Osteocyte (in vitro differentiated cells): Measurements from ENCODE around the gene PRKCE. TPM values are rescaled to one million over a fixed set of nuclear protein-coding genes. Genes with fewer than 3 reads are reported as not detected.
A peak's percentile ranks its signal among the peaks of the same experiment; 100 is the strongest.

Source experiments
- DNase-seq: peaks from one replicate; pipeline ENCODE4 v3.0.0; 2021; ENCODE audit warnings: mixed read lengths; ENCODE audit not compliant: unreplicated experiment; ENCODE audit errors: extremely low spot score
- H3K27ac Mint-ChIP-seq: one replicate; pipeline ENCODE4 v1.8.0; 2021; ENCODE audit warnings: mild to moderate bottlenecking, mixed read lengths; ENCODE audit not compliant: unreplicated experiment
- H3K27me3 Mint-ChIP-seq: one replicate; pipeline ENCODE4 v1.8.0; 2021; ENCODE audit warnings: mixed read lengths; ENCODE audit not compliant: unreplicated experiment
- H3K36me3 Mint-ChIP-seq: one replicate; pipeline ENCODE4 v1.8.0; 2021; ENCODE audit warnings: mixed read lengths; ENCODE audit not compliant: unreplicated experiment
- H3K4me1 Mint-ChIP-seq: one replicate; pipeline ENCODE4 v1.8.0; 2021; ENCODE audit warnings: mixed read lengths; ENCODE audit not compliant: unreplicated experiment
- H3K4me3 Mint-ChIP-seq: one replicate; pipeline ENCODE4 v1.8.0; 2021; ENCODE audit warnings: mild to moderate bottlenecking, moderate library complexity, mixed read lengths; ENCODE audit not compliant: unreplicated experiment
- H3K9me3 Mint-ChIP-seq: one replicate; pipeline ENCODE4 v1.8.0; 2021; ENCODE audit warnings: mixed read lengths; ENCODE audit not compliant: unreplicated experiment
- total RNA-seq: library from RNA; stranded (reverse); gene quantifications from 2 replicates; pipeline ENCODE4 v1.2.1, GENCODE V29; 2021
- TF ChIP-seq, protein P1 (sequence below): fragments of 200-600 bp; sonication (generic); IDR thresholded peaks from 2 replicates; pipeline ENCODE4 v1.5.0; 2021; ENCODE audit warnings: antibody characterized with exemption, mild to moderate bottlenecking, moderate library complexity

The PRKCE gene
- total RNA-seq, 1 donor from 2014 or later = 13.8 TPM

- H3K27me3 Mint-ChIP-seq = no peaks in the 10 kb centered on the region
Observed at GRCh38 chr2:45849491-45850283, 198.2 kb downstream of the PRKCE start.

GRCh38 chr2:45850558-45850957 is 199.1 kb downstream of the PRKCE start:
- TF ChIP-seq, protein P1, sequence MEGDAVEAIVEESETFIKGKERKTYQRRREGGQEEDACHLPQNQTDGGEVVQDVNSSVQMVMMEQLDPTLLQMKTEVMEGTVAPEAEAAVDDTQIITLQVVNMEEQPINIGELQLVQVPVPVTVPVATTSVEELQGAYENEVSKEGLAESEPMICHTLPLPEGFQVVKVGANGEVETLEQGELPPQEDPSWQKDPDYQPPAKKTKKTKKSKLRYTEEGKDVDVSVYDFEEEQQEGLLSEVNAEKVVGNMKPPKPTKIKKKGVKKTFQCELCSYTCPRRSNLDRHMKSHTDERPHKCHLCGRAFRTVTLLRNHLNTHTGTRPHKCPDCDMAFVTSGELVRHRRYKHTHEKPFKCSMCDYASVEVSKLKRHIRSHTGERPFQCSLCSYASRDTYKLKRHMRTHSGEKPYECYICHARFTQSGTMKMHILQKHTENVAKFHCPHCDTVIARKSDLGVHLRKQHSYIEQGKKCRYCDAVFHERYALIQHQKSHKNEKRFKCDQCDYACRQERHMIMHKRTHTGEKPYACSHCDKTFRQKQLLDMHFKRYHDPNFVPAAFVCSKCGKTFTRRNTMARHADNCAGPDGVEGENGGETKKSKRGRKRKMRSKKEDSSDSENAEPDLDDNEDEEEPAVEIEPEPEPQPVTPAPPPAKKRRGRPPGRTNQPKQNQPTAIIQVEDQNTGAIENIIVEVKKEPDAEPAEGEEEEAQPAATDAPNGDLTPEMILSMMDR = no peak
- no peak overlapping the region for H3K27ac Mint-ChIP-seq
- H3K27me3 Mint-ChIP-seq = no peaks in the 10 kb centered on the region
- no peak overlapping the region for H3K4me3 Mint-ChIP-seq
- peaks cover 8% of the 10 kb centered on the region for H3K36me3 Mint-ChIP-seq
- peaks cover 10% of the 10 kb centered on the region for H3K9me3 Mint-ChIP-seq
- H3K4me1 Mint-ChIP-seq = peaks cover 54% of the 10 kb centered on the region
- no peak for DNase-seq

More at GRCh38 chr2:45849491-45850283, 198.2 kb downstream of the PRKCE start:
- TF ChIP-seq, protein P1 = no peak
- peaks cover 10% of the 10 kb centered on the region for H3K9me3 Mint-ChIP-seq
- H3K4me3 Mint-ChIP-seq = no peak overlapping the region
- peaks cover 57% of the 10 kb centered on the region for H3K4me1 Mint-ChIP-seq
- peaks cover 8% of the 10 kb centered on the region for H3K36me3 Mint-ChIP-seq
- H3K27ac Mint-ChIP-seq = peak overlapping the region; percentile 6
- DNase-seq = no peak

DNA sequence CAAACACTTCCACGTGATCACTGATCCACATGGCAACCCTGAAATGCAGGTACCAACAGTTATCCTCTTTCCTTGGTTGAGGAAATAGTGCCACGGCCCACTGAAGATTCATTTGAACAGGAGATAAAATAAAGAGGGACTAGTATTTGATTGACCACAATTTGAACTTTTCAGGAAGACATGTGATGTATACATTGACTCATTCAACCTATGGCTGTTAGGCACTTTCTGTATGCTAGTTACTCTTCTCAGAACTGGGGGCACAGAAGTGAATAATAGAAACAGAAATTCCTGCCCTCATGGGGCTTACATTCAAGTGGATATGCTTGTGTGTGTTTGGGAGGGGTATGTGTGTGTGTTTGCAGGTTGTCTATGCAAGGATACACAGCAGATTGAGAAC is 199.6 kb downstream of the PRKCE start:
- H3K36me3 Mint-ChIP-seq = peaks cover 8% of the 10 kb centered on the region
- H3K9me3 Mint-ChIP-seq = peaks cover 10% of the 10 kb centered on the region
- no peaks in the 10 kb centered on the region for H3K27me3 Mint-ChIP-seq
- TF ChIP-seq, protein P1 = no peak
- no peak for DNase-seq
- no peak overlapping the region for H3K4me3 Mint-ChIP-seq
- H3K27ac Mint-ChIP-seq = peak overlapping the region; percentile 76
- H3K4me1 Mint-ChIP-seq = peaks cover 49% of the 10 kb centered on the region

DNA sequence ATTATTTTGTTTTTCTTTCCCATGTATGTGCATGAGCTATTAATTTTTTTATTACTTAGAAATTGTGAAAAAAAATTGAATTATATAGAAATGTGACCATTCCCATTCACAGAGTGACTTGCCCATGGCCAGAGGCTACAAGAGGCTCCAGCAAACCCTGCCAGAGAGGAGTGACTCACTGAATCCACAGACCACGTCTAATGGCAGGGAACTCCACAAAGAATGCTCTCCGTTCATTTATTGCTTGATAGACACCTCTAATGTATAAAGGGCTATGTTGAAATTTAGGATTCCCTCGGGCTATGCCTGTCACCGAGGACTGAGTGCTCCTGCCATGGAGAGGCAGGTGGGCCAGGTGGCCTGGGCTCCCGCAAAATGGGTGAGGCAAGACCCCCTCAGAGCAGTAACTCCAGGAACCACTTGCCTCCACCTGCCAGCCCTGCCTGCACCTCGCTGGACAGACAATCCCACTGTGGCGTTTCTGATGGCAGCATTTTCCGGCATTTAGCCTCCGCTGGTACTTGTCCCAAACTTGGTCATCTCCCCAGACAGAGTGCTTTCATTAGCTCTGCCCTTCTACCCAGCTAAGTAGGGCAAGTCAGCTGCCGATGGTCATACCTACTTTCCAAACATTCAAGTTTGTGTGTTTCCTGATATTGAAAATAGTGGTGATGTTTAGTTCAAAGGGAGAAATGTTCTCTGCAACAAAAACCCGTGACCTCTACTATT is 200.3 kb downstream of the PRKCE start:
- Mint-ChIP-seq H3K4me1 (peaks cover 47% of the 10 kb centered on the region), H3K27ac (peak overlapping the region; percentile 52), H3K27me3 (no peaks in the 10 kb centered on the region), H3K9me3 (peaks cover 13% of the 10 kb centered on the region), H3K36me3 (peaks cover 5% of the 10 kb centered on the region), H3K4me3 (no peak overlapping the region)
- TF ChIP-seq, protein P1 = no peak
- DNase-seq = no peak
